Measurements from ENCODE around the gene STK38. TPM values are rescaled to one million over a fixed set of nuclear protein-coding genes. Genes with fewer than 3 reads are reported as not detected.
"Not testable (repeated sequence)": the region's sequence is repeated elsewhere in the genome, so short reads cannot be mapped to it uniquely, and the experiment has no call there.

STK38 gene
- total RNA-seq, 2 donors from 2014 or later, result 55.9 to 83.4 TPM

- Histone ChIP-seq H3K27me3 (no peaks in the 10 kb centered on the region), H3K9ac (ENCODE audit: low read depth in 2 of 2, low read length in 2 of 2) (no peak overlapping the region), H3K36me3 (no peaks in the 10 kb centered on the region), H3K4me3 (no peak overlapping the region), H3K4me1 (no peaks in the 10 kb centered on the region), H3K27ac (no peak overlapping the region), H3K9me3 (no peaks in the 10 kb centered on the region)
- no peak for TF ChIP-seq CTCF (IDR thresholded peaks at IDR 0.05)
- no peak for DNase-seq
- intact Hi-C loops (cut with DNase I), result no loop called here
Observed at GRCh38 chr6:36460916-36461315, 86.4 kb downstream of the STK38 start.

GRCh38 chr6:36459501-36459900 lies 87.8 kb downstream of the STK38 start:
- no peaks in the 10 kb centered on the region for H3K36me3 ChIP-seq
- H3K4me1 ChIP-seq, result no peaks in the 10 kb centered on the region
- no peak overlapping the region for H3K4me3 ChIP-seq
- DNase-seq, result no peak
- no peak overlapping the region for H3K27ac ChIP-seq
- intact Hi-C loops (cut with DNase I), result no loop called here
- TF ChIP-seq CTCF (IDR thresholded peaks at IDR 0.05), result no peak
- H3K9me3 ChIP-seq, result no peaks in the 10 kb centered on the region
- no peaks in the 10 kb centered on the region for H3K27me3 ChIP-seq
- H3K9ac ChIP-seq (ENCODE audit: low read depth in 2 of 2, low read length in 2 of 2), result no peak overlapping the region

GRCh38 chr6:36455486-36456027 lies 91.7 kb downstream of the STK38 start:
- Histone ChIP-seq H3K27me3 (no peaks in the 10 kb centered on the region), H3K4me1 (no peaks in the 10 kb centered on the region), H3K9ac (ENCODE audit: low read depth in 2 of 2, low read length in 2 of 2) (no peak overlapping the region), H3K27ac (no peak overlapping the region), H3K36me3 (no peaks in the 10 kb centered on the region), H3K9me3 (no peaks in the 10 kb centered on the region), H3K4me3 (no peak overlapping the region)
- TF ChIP-seq CTCF (IDR thresholded peaks at IDR 0.05), result no peak
- DNase-seq, result no peak
- intact Hi-C loops (cut with DNase I), result no loop called here

- intact Hi-C loops (cut with DNase I); H3K9me3 ChIP-seq; H3K27ac ChIP-seq; H3K9ac ChIP-seq (ENCODE audit: low read depth in 2 of 2, low read length in 2 of 2); DNase-seq; H3K36me3 ChIP-seq; H3K27me3 ChIP-seq; H3K4me3 ChIP-seq; H3K4me1 ChIP-seq: not testable (repeated sequence)
Observed at GRCh38 chr6:36452897-36453296, 94.4 kb downstream of the STK38 start.

GRCh38 chr6:36449173-36449572 lies 98.1 kb downstream of the STK38 start:
- H3K9me3 ChIP-seq; intact Hi-C loops (cut with DNase I); H3K27ac ChIP-seq; H3K36me3 ChIP-seq; H3K4me1 ChIP-seq; H3K9ac ChIP-seq (ENCODE audit: low read depth in 2 of 2, low read length in 2 of 2); H3K27me3 ChIP-seq; DNase-seq; H3K4me3 ChIP-seq: not testable (repeated sequence)

- no peak overlapping the region for H3K27ac ChIP-seq
- no peak for DNase-seq
- intact Hi-C loops (cut with DNase I), result no loop called here
Observed at GRCh38 chr6:36445621-36446020, 101.7 kb downstream of the STK38 start.

More at GRCh38 chr6:36445621-36446020, 101.7 kb downstream of the STK38 start:
- Histone ChIP-seq H3K36me3 (no peaks in the 10 kb centered on the region), H3K9ac (ENCODE audit: low read depth in 2 of 2, low read length in 2 of 2) (no peak overlapping the region), H3K4me3 (no peak overlapping the region), H3K4me1 (peaks cover 10% of the 10 kb centered on the region), H3K9me3 (no peaks in the 10 kb centered on the region), H3K27me3 (no peaks in the 10 kb centered on the region)
- TF ChIP-seq CTCF (IDR thresholded peaks at IDR 0.05), result no peak

Data from colonic mucosa (tissue), 4 donors.